Stimulated activated effector memory CD8-positive, alpha-beta T cell treated with anti-CD3 and anti-CD28 coated beads, Interleukin-12 subunit alpha, Interleukin-12 subunit beta, amount 100 ng/mL, for 72 hours (primary cell): ENCODE data around the gene SYT14.
"Not testable (repeated sequence)": the region's sequence is repeated elsewhere in the genome, so short reads cannot be mapped to it uniquely, and the experiment has no call there.

Experiments
- ATAC-seq: fragments of 150-1000 bp; cut with Tn5 transposase; 2 replicates; pipeline ENCODE4 v1.10.0; 2021
- DNase-seq, 2 donors: peaks; one replicate each; pipeline ENCODE4 v3.0.0; 2021 to 2022; ENCODE audit warnings: low spot score in 2 of 2
- H3K27ac Mint-ChIP-seq: one replicate; pipeline ENCODE4 v1.8.0; 2022; ENCODE audit warnings: mild to moderate bottlenecking, mixed read lengths
- H3K36me3 Mint-ChIP-seq: one replicate; pipeline ENCODE4 v1.8.0; 2022; ENCODE audit warnings: mild to moderate bottlenecking, mixed read lengths
- H3K4me1 Mint-ChIP-seq: one replicate; pipeline ENCODE4 v1.8.0; 2022; ENCODE audit warnings: mixed read lengths
- H3K4me3 Mint-ChIP-seq: one replicate; pipeline ENCODE4 v1.8.0; 2022; ENCODE audit warnings: mild to moderate bottlenecking, mixed read lengths
- H3K9me3 Mint-ChIP-seq: one replicate; pipeline ENCODE4 v1.8.0; 2022; ENCODE audit warnings: mixed read lengths

Gene SYT14

GRCh38 chr1:209919637-209920036 lies 18.4 kb upstream of the SYT14 start:
- not testable (repeated sequence) for H3K4me1 Mint-ChIP-seq, H3K4me3 Mint-ChIP-seq, DNase-seq, ATAC-seq, H3K9me3 Mint-ChIP-seq, H3K27ac Mint-ChIP-seq, H3K36me3 Mint-ChIP-seq

- no peak for ATAC-seq
These were observed 17.2 kb upstream of the SYT14 start for GRCh38 chr1:209920844-209921243.

GRCh38 chr1:209924390-209924789 lies 13.6 kb upstream of the SYT14 start:
- peaks cover 8% of the 10 kb centered on the region for H3K9me3 Mint-ChIP-seq
- H3K36me3 Mint-ChIP-seq: no peaks in the 10 kb centered on the region
- no peak overlapping the region for H3K4me3 Mint-ChIP-seq
- ATAC-seq (no peak), DNase-seq (no peak)
- H3K27ac Mint-ChIP-seq: no peak overlapping the region
- H3K4me1 Mint-ChIP-seq: no peaks in the 10 kb centered on the region

More at GRCh38 chr1:209920844-209921243, 17.2 kb upstream of the SYT14 start:
- H3K27ac Mint-ChIP-seq: no peak overlapping the region
- H3K36me3 Mint-ChIP-seq: no peaks in the 10 kb centered on the region
- no peak overlapping the region for H3K4me3 Mint-ChIP-seq
- H3K4me1 Mint-ChIP-seq: no peaks in the 10 kb centered on the region
- no peak for DNase-seq
- peaks cover 8% of the 10 kb centered on the region for H3K9me3 Mint-ChIP-seq

GRCh38 chr1:209926045-209926444 lies 12.0 kb upstream of the SYT14 start:
- no peak for DNase-seq
- Mint-ChIP-seq H3K4me3 (no peak overlapping the region), H3K4me1 (no peaks in the 10 kb centered on the region), H3K27ac (no peak overlapping the region), H3K36me3 (no peaks in the 10 kb centered on the region), H3K9me3 (no peaks in the 10 kb centered on the region)
- no peak for ATAC-seq

- DNase-seq (no peak), ATAC-seq (no peak)
- Mint-ChIP-seq H3K9me3 (no peaks in the 10 kb centered on the region), H3K27ac (no peak overlapping the region), H3K4me1 (no peaks in the 10 kb centered on the region), H3K36me3 (no peaks in the 10 kb centered on the region), H3K4me3 (no peak overlapping the region)
These were observed 10.6 kb upstream of the SYT14 start for GRCh38 chr1:209927466-209927865.

GRCh38 chr1:209929751-209930150 lies 8.3 kb upstream of the SYT14 start:
- Mint-ChIP-seq H3K9me3 (no peaks in the 10 kb centered on the region), H3K4me1 (no peaks in the 10 kb centered on the region), H3K27ac (no peak overlapping the region), H3K36me3 (no peaks in the 10 kb centered on the region), H3K4me3 (no peak overlapping the region)
- no peak for ATAC-seq
- DNase-seq: no peak

- no peak for DNase-seq
- Mint-ChIP-seq H3K4me3 (no peak overlapping the region), H3K9me3 (no peaks in the 10 kb centered on the region), H3K4me1 (no peaks in the 10 kb centered on the region), H3K36me3 (no peaks in the 10 kb centered on the region), H3K27ac (no peak overlapping the region)
- ATAC-seq: no peak
These were observed 6.9 kb upstream of the SYT14 start for GRCh38 chr1:209931141-209931540.

- Mint-ChIP-seq H3K9me3 (no peaks in the 10 kb centered on the region), H3K4me1 (peaks cover 4% of the 10 kb centered on the region)
- ATAC-seq: no peak
These were observed 1.9 kb upstream of the SYT14 start for GRCh38 chr1:209936125-209936524.

GRCh38 chr1:209945377-209945776 lies 7.4 kb downstream of the SYT14 start:
- no peaks in the 10 kb centered on the region for H3K36me3 Mint-ChIP-seq
- no peaks in the 10 kb centered on the region for H3K9me3 Mint-ChIP-seq
- no peak overlapping the region for H3K4me3 Mint-ChIP-seq
- DNase-seq: no peak
- H3K27ac Mint-ChIP-seq: no peak overlapping the region
- H3K4me1 Mint-ChIP-seq: no peaks in the 10 kb centered on the region
- ATAC-seq: no peak

More at GRCh38 chr1:209936125-209936524, 1.9 kb upstream of the SYT14 start:
- DNase-seq: no peak
- no peaks in the 10 kb centered on the region for H3K36me3 Mint-ChIP-seq
- no peak overlapping the region for H3K27ac Mint-ChIP-seq
- H3K4me3 Mint-ChIP-seq: no peak overlapping the region

- no peaks in the 10 kb centered on the region for H3K9me3 Mint-ChIP-seq
- ATAC-seq (no peak), DNase-seq (no peak)
- H3K4me1 Mint-ChIP-seq: no peaks in the 10 kb centered on the region
- H3K4me3 Mint-ChIP-seq: no peak overlapping the region
- no peaks in the 10 kb centered on the region for H3K36me3 Mint-ChIP-seq
- no peak overlapping the region for H3K27ac Mint-ChIP-seq
These were observed 10.1 kb downstream of the SYT14 start for GRCh38 chr1:209948155-209948554.

- H3K4me3 Mint-ChIP-seq: no peak overlapping the region
- H3K4me1 Mint-ChIP-seq: no peaks in the 10 kb centered on the region
- ATAC-seq (no peak), DNase-seq (no peak)
- no peak overlapping the region for H3K27ac Mint-ChIP-seq
- no peaks in the 10 kb centered on the region for H3K36me3 Mint-ChIP-seq
- peaks cover 2% of the 10 kb centered on the region for H3K9me3 Mint-ChIP-seq
These were observed 18.1 kb downstream of the SYT14 start for GRCh38 chr1:209956116-209956515.

GRCh38 chr1:209959623-209960022 lies 21.6 kb downstream of the SYT14 start:
- Mint-ChIP-seq H3K9me3 (peaks cover 2% of the 10 kb centered on the region), H3K36me3 (no peaks in the 10 kb centered on the region), H3K27ac (no peak overlapping the region), H3K4me1 (no peaks in the 10 kb centered on the region), H3K4me3 (no peak overlapping the region)
- no peak for DNase-seq
- no peak for ATAC-seq

GRCh38 chr1:209960926-209961325 lies 22.9 kb downstream of the SYT14 start:
- Mint-ChIP-seq H3K4me3 (no peak overlapping the region), H3K27ac (no peak overlapping the region), H3K9me3 (no peaks in the 10 kb centered on the region), H3K4me1 (no peaks in the 10 kb centered on the region), H3K36me3 (no peaks in the 10 kb centered on the region)
- ATAC-seq: no peak
- no peak for DNase-seq

- no peaks in the 10 kb centered on the region for H3K4me1 Mint-ChIP-seq
- ATAC-seq (no peak), DNase-seq (no peak)
- H3K9me3 Mint-ChIP-seq: no peaks in the 10 kb centered on the region
- H3K36me3 Mint-ChIP-seq: no peaks in the 10 kb centered on the region
- H3K4me3 Mint-ChIP-seq: no peak overlapping the region
- H3K27ac Mint-ChIP-seq: no peak overlapping the region
These were observed 24.4 kb downstream of the SYT14 start for GRCh38 chr1:209962388-209962787.

GRCh38 chr1:209962856-209963255 lies 24.8 kb downstream of the SYT14 start:
- Mint-ChIP-seq H3K4me3 (no peak overlapping the region), H3K4me1 (no peaks in the 10 kb centered on the region)

GRCh38 chr1:209965996-209966395 lies 28.0 kb downstream of the SYT14 start:
- Mint-ChIP-seq H3K27ac (no peak overlapping the region), H3K4me1 (no peaks in the 10 kb centered on the region), H3K36me3 (no peaks in the 10 kb centered on the region), H3K9me3 (no peaks in the 10 kb centered on the region), H3K4me3 (no peak overlapping the region)
- ATAC-seq (no peak), DNase-seq (no peak)

More at GRCh38 chr1:209962856-209963255, 24.8 kb downstream of the SYT14 start:
- H3K27ac Mint-ChIP-seq: no peak overlapping the region
- ATAC-seq (no peak), DNase-seq (no peak)
- H3K9me3 Mint-ChIP-seq: no peaks in the 10 kb centered on the region
- no peaks in the 10 kb centered on the region for H3K36me3 Mint-ChIP-seq

- H3K27ac Mint-ChIP-seq, H3K9me3 Mint-ChIP-seq, H3K4me3 Mint-ChIP-seq, H3K36me3 Mint-ChIP-seq, ATAC-seq, DNase-seq, H3K4me1 Mint-ChIP-seq: not testable (repeated sequence)
These were observed 40.7 kb downstream of the SYT14 start for GRCh38 chr1:209978721-209979120.
